ENCODE data around the gene UBQLN4. TPM values are rescaled to one million over a fixed set of nuclear protein-coding genes. Genes with fewer than 3 reads are reported as not detected.

Gene UBQLN4
- total and polyA plus RNA-seq, 7 donors = 36.8 to 73.9 (median 55.5) TPM

GRCh38 chr1:156002188-156002911 lies 51.2 kb downstream of the UBQLN4 start:
- WGBS, 3 donors = 57 to 64% (median 61%) methylated on average over 3 of the region's 3 CpGs
- H3K36me3 ChIP-seq (ENCODE audit: insufficient read depth in 1 of 2, low read depth in 1 of 2) = no peaks in the 10 kb centered on the region
- no peak for TF ChIP-seq CTCF (IDR thresholded peaks at IDR 0.05)
- no peaks in the 10 kb centered on the region for H3K27me3 ChIP-seq (ENCODE audit: insufficient read depth in 3 of 3, low read length in 2 of 3)
- H3K9me3 ChIP-seq = no peaks in the 10 kb centered on the region
- no peak for DNase-seq
- no peak for ATAC-seq
- intact Hi-C loops (cut with DNase I) = no loop called here
- no peak overlapping the region for H3K4me3 ChIP-seq
- H3K27ac ChIP-seq = no peak overlapping the region
- no peaks in the 10 kb centered on the region for H3K4me1 ChIP-seq

GRCh38 chr1:156001662-156002171 lies 51.9 kb downstream of the UBQLN4 start:
- TF ChIP-seq CTCF (IDR thresholded peaks at IDR 0.05) = no peak
- DNase-seq = no peak
- no peak overlapping the region for H3K27ac ChIP-seq
- H3K4me1 ChIP-seq = no peaks in the 10 kb centered on the region
- intact Hi-C loops (cut with DNase I) = no loop called here
- H3K4me3 ChIP-seq = no peak overlapping the region
- peak in 1 of 4 donors; percentile 8 for ATAC-seq
- no peaks in the 10 kb centered on the region for H3K36me3 ChIP-seq (ENCODE audit: insufficient read depth in 1 of 2, low read depth in 1 of 2)
- H3K27me3 ChIP-seq (ENCODE audit: insufficient read depth in 3 of 3, low read length in 2 of 3) = no peaks in the 10 kb centered on the region
- WGBS, 3 donors = 41 to 58% (median 47%) methylated on average over 4 of the region's 4 CpGs
- no peaks in the 10 kb centered on the region for H3K9me3 ChIP-seq

GRCh38 chr1:156001021-156001661 lies 52.5 kb downstream of the UBQLN4 start:
- ATAC-seq = no peak
- DNase-seq = no peak

DNA sequence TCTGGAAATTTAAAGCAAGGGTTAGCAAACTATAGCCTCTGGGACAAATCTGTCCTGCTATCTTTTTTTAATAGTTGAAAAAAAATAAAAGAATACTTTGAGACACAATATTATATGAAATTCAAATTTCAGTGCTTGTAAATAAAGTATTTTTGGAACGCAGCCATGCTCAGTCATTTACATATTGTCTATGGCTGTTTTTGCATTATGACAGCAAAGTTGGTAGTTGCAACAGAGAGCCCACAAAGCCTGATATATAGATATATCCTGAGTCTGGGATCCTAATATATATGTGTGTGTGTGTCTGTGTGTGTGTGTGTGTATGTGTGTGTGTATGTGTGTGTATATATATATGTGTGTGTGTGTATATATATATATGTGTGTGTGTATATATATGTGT lies 53.6 kb downstream of the UBQLN4 start:
- H3K27ac ChIP-seq = no peak overlapping the region
- no peaks in the 10 kb centered on the region for H3K27me3 ChIP-seq (ENCODE audit: insufficient read depth in 3 of 3, low read length in 2 of 3)
- intact Hi-C loops (cut with DNase I) = no loop called here
- no peak for ATAC-seq
- H3K36me3 ChIP-seq (ENCODE audit: insufficient read depth in 1 of 2, low read depth in 1 of 2) = no peaks in the 10 kb centered on the region
- no peaks in the 10 kb centered on the region for H3K4me1 ChIP-seq
- no peak for DNase-seq
- H3K9me3 ChIP-seq = no peaks in the 10 kb centered on the region
- H3K4me3 ChIP-seq = no peak overlapping the region
- no peak for TF ChIP-seq CTCF (IDR thresholded peaks at IDR 0.05)
- WGBS, 3 donors = 83 to 97% (median 88%) methylated on average over 1 of the region's 1 CpG

More at GRCh38 chr1:156001021-156001661, 52.5 kb downstream of the UBQLN4 start:
- Histone ChIP-seq H3K9me3 (no peaks in the 10 kb centered on the region), H3K4me3 (no peak overlapping the region), H3K36me3 (ENCODE audit: insufficient read depth in 1 of 2, low read depth in 1 of 2) (no peaks in the 10 kb centered on the region), H3K27me3 (ENCODE audit: insufficient read depth in 3 of 3, low read length in 2 of 3) (no peaks in the 10 kb centered on the region), H3K27ac (no peak overlapping the region), H3K4me1 (no peaks in the 10 kb centered on the region)
- 49 to 69% (median 53%) methylated on average over 10 of the region's 10 CpGs for WGBS, 3 donors
- intact Hi-C loops (cut with DNase I) = no loop called here
- TF ChIP-seq CTCF (IDR thresholded peaks at IDR 0.05) = no peak
